AG08396 (cell line): ENCODE data around the gene HLCS.

Experiments used
- DNase-seq: peaks from one replicate; pipeline ENCODE4 v3.0.0; 2012; ENCODE audit warnings: low spot score, mixed read lengths

The HLCS gene

DNA sequence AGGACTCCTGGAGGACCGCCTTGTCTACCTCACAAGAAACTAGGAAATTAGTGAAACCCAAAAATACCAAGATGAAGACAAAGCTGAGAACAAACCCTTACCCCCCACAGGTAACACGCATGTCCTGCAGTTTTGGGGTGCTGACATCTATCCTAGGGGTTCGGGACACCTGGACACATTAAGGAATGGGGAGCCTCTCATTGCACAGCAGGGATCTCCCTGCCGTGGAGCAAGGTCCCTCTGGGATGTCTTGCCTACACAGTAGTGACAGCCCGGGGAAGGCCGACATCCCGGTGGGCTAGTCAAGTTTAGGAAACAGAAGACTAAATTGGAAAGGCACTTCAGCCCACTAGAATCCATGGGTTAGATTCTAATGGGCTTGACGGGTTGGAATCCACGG lies 223.0 kb downstream of the HLCS start:
- DNase-seq, result no peak

- DNase-seq, result no peak
These were observed 223.5 kb downstream of the HLCS start for GRCh38 chr21:36743008-36743407.

DNA sequence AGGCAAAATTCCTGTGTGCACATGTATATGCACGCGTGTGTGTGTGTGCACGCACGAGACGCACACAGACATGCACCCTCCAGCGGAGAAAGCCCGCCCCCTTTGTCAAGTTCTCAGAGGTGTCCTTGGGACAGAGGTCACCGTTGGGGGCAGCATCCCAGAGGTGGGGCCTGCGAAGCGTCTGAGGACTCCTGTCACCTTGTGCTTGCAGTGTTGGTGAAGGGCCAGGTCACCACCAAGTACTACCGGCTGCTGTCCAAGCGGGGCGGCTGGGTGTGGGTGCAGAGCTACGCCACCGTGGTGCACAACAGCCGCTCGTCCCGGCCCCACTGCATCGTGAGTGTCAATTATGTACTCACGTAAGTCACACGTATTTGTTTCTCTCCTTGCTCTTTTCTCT lies 225.0 kb downstream of the HLCS start:
- DNase-seq, result no peak

GRCh38 chr21:36738489-36739126 lies 227.9 kb downstream of the HLCS start:
- no peak for DNase-seq

DNA sequence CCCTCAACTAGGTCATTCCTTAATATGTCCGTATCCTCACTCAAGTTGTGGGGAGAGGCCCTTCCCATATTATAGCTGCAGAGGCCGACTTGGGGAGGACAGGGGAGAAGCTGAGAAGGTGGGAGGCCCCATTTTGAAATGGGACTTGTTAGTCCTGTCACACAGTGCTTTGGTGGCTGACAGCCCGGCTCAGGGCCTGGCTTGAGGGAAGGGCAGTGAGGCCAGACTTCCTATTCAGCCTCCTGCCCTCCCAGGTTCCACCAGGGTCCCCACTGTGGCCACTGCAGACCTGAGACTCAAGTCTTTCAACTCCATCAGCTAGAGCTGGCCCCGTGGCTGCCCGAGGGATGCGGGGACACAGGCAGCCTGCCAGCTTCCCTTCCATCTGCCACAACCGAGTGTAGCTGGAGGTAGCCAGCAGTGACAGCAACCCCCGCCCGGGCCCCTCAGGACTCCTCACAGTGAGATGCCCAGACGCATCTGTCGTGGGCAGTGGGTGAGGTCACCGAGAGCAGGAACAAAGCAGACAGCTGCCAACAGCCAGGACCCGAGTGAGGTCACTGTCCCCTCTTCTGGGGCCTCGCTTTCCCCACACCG lies 230.6 kb downstream of the HLCS start:
- no peak for DNase-seq

GRCh38 chr21:36735201-36735515 lies 231.3 kb downstream of the HLCS start:
- DNase-seq, result no peak

DNA sequence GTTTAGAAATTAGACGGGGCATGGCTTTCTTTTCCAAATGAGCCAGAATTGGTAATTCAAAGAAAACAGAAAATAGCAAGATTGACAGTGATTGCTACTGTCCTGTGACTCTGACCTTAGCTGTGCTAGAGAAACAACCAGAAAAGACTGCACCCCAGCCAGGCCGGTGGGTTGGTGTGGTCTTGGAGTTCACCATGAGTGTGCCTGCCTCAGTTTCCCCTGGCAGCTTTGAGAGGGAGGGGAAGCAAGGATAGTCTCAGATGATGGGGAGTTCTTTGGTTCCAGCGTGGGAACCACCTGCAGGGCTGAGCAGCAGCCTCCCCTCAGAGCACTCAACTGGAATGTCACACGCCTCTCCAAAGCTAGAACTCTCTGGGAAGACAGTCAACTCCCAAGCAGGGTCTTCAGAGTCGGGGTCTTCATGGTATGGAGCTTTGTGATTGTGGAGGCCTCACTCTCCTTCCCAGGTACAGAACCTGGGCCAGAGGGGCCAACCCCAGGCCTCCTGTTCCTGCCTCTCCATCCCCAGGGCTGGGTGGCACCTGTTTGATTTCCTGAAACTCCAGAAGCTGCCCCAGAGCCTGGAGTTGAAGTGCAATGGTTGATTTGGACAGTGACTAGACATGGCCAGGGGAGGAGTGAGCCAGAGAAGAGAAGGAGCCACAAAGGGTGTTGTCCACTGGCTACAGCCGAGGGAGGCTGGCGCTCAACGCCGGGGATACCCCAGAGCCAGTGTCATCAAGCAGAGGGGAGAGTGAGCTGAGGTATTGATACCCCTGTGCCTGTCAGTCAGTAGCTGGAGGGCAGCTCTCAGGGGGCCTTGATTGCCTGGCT lies 231.9 kb downstream of the HLCS start:
- DNase-seq, result no peak

GRCh38 chr21:36733857-36734256 lies 232.6 kb downstream of the HLCS start:
- DNase-seq, result no peak

GRCh38 chr21:36732761-36733160 lies 233.7 kb downstream of the HLCS start:
- no peak for DNase-seq

- DNase-seq, result no peak
These were observed 234.3 kb downstream of the HLCS start for GRCh38 chr21:36732217-36732616.

DNA sequence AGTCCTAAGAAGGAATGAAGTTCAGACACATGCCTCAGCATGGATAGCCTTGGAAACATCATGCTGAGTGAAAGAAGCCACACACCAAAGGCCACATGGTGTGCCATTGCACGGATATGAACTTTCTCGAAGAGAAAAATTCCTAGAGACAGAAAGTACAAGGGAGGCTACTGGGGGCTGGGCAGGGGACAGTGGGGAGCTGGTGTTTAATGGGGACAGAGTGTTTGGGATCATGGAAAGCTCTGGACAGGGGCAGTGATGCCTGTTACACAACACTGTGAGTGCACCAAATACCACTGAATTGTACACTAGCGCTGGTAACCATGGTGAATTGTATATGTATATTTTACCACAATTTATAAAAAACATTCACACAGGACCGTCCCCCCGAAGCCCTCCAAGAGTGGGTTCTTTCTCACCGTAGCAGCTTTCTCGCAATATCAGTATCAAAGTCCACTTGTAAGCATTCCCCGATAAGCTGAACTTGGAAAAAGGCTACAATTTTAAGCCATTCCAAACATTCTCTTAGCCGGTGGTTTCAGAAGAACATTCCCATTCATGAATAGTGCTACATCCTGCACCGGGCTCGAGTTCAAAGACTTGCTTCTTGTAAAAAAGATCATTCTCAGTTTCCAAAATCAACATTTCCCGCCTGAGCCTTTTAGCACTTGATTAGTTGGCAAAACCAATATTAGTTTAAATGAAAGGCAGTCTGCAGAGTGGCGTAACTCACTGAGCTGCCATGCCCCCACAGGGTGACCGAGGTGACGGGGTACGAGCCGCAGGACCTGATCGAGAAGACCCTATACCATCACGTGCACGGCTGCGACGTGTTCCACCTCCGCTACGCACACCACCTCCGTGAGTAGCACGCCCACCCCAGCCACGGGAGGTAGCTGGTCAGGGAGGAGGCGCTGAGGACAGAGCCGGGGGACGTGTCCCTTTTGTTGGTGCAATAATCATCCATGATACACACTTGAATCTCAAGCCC lies 235.9 kb downstream of the HLCS start:
- DNase-seq, result no peak

GRCh38 chr21:36729310-36729970 lies 237.0 kb downstream of the HLCS start:
- no peak for DNase-seq

DNA sequence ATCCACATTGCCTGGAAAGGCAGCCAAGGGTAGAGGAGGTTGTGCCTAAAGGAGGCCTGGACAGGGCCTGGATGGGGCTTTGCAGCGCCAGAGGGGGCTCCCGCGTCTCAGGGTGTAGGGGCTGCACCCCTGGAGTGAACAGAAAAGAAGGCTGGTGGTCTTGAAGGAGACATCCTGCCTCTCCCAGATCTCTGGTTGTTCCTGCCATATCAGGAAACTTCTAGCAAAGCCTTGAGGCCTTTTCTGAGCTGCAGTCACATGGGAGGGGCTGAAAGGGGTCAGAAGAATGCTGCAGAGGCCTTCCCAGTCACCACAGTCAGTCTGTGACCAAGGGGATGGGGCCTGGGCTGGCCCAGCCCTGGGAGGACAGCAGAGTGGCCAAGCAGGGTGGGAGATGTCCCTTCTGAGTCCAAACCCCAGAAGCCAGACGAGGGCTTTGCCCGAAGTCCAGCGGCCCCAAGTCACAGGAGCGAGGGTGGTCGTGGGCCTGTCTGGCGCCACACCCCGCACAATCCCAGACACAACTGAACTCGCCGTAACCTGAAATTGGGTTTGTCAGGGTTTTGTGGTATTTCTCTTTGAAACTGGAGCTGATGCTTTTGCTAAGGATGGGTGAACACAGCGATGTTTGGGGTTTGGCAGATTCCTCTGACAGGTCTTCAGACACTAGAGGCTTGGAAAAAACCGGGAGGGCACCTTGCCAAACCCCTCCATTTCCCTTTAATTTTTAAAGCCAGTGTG lies 237.9 kb downstream of the HLCS start:
- DNase-seq, result no peak

GRCh38 chr21:36727866-36728265 lies 238.6 kb downstream of the HLCS start:
- DNase-seq, result no peak

- no peak for DNase-seq
These were observed 240.6 kb downstream of the HLCS start for GRCh38 chr21:36725793-36726386.

DNA sequence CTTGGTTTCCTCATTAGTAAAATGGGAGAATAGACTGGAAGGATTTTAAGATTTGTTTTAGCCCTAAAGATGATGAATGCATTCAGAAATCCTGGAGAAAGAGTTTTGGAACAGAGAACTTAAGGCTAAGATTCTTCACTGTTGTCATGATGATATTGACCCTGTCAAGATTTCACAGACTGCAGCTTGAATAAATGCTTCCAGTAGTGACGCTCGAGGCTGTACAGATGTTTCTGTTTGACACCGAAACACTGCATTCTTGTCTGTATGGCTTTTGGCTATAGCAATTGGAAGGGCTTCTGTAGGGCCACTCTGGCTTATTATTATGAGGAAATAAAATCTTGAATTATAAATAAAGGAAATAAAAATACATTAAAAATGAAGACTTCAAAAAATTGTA lies 241.8 kb downstream of the HLCS start:
- no peak for DNase-seq

- DNase-seq, result no peak
These were observed 243.0 kb downstream of the HLCS start for GRCh38 chr21:36723371-36723881.

GRCh38 chr21:36722370-36723368 lies 243.8 kb downstream of the HLCS start:
- no peak for DNase-seq

- no peak for DNase-seq
These were observed 244.7 kb downstream of the HLCS start for GRCh38 chr21:36721817-36722216.
